Esophagus muscularis mucosa (tissue), 4 donors: ENCODE measurements around the gene ESR2.
A peak's percentile ranks its signal among the peaks of the same experiment; 100 is the strongest.

Source experiments
- CTCF ChIP-seq, 3 experiments: fragments of 200-600 bp in 2 of 3; fragments of 450-650 bp in 1 of 3; sonication (generic) in 2 of 3; IDR thresholded peaks; one replicate each; pipeline ENCODE4 v1.5.1; 2017 to 2019; ENCODE audit warnings: antibody characterized with exemption in 3 of 3, mild to moderate bottlenecking in 2 of 3, moderate library complexity in 1 of 3
- EP300 ChIP-seq: sonication (generic); formaldehyde crosslinking; IDR thresholded peaks from one replicate; pipeline ENCODE4 v1.6.1; 2017; ENCODE audit warnings: antibody characterized with exemption
- POLR2A ChIP-seq: fragments of 450-650 bp; IDR thresholded peaks from one replicate; pipeline ENCODE4 v1.6.1; 2017; ENCODE audit warnings: antibody characterized with exemption, moderate library complexity, mild to moderate bottlenecking, low read depth
- POLR2AphosphoS5 ChIP-seq, 2 donors: sonication (generic); formaldehyde crosslinking; IDR thresholded peaks; one replicate each; pipeline ENCODE4 v1.6.1; 2017; ENCODE audit warnings: antibody characterized with exemption in 2 of 2

DNA sequence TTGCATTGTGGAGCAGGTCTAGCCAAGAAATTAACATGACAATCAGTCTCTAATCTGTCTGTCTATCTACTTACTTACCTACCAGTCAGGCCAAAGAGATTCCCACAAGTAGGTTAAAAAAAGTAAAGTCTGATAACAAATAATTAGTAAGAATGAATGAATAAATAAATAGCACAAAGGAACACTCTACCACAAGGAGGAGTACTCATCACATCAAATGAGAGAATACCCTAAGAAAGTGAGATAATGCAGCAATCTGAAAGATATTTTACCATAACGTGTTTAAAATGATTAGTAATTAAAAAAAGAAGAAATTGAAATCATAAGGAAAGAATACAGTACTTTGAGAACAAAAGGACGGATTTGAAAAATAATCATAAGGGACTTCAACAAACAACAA, 254.1 kb downstream of the ESR2 start:
- TF ChIP-seq POLR2A (no peak), CTCF (IDR thresholded peaks at IDR 0.05) (peak in 1 of 3 experiments; percentile 25), POLR2AphosphoS5 (IDR thresholded peaks at IDR 0.05) (no peak), EP300 (no peak)
